Measurements from ENCODE around the gene WDR83.

DNA sequence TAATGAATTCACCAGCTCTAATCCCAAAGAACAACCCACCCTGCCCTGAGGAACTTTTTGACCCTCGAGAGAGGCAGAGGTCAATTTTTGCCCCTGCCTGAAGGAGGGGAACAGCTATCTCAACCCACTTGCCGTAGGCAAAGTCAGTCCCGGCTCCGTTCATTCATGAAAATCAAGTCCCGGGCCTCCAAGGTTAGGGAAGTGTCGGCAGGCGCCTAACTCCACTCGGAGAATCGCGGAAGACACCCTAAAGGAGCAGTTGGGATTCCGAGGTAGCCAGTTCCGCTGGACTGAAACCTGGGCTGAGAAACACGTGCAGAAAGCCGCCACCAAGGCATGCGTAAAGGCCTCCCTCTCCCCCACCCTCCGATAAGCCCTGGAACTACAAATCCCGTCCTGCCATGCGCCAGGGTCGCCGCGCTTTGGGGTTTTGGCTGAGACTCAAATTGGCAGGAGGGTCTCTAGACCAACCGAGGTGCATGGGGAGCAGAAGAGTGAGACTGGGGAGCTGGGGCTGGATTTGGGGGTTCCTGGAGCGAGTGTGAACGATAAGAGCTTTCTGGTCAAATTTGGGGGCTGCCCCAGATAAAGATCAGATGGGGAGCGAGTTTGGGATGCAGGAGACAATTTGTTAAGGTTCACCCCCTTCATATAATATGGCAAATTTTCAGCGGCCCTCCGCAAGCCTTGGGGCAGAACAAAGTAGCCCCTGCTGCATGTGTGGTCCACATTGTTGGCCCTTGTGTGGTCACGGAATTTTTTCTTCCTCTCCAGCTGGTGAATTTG, 57.2 kb downstream of the WDR83 start, which contains the start of gene TNPO2:
- TF ChIP-seq, protein P1, sequence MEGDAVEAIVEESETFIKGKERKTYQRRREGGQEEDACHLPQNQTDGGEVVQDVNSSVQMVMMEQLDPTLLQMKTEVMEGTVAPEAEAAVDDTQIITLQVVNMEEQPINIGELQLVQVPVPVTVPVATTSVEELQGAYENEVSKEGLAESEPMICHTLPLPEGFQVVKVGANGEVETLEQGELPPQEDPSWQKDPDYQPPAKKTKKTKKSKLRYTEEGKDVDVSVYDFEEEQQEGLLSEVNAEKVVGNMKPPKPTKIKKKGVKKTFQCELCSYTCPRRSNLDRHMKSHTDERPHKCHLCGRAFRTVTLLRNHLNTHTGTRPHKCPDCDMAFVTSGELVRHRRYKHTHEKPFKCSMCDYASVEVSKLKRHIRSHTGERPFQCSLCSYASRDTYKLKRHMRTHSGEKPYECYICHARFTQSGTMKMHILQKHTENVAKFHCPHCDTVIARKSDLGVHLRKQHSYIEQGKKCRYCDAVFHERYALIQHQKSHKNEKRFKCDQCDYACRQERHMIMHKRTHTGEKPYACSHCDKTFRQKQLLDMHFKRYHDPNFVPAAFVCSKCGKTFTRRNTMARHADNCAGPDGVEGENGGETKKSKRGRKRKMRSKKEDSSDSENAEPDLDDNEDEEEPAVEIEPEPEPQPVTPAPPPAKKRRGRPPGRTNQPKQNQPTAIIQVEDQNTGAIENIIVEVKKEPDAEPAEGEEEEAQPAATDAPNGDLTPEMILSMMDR (conservative IDR thresholded peaks at IDR 0.05; ENCODE audit: low read depth in 2 of 2), result no peak
- TF ChIP-seq, protein P2, sequence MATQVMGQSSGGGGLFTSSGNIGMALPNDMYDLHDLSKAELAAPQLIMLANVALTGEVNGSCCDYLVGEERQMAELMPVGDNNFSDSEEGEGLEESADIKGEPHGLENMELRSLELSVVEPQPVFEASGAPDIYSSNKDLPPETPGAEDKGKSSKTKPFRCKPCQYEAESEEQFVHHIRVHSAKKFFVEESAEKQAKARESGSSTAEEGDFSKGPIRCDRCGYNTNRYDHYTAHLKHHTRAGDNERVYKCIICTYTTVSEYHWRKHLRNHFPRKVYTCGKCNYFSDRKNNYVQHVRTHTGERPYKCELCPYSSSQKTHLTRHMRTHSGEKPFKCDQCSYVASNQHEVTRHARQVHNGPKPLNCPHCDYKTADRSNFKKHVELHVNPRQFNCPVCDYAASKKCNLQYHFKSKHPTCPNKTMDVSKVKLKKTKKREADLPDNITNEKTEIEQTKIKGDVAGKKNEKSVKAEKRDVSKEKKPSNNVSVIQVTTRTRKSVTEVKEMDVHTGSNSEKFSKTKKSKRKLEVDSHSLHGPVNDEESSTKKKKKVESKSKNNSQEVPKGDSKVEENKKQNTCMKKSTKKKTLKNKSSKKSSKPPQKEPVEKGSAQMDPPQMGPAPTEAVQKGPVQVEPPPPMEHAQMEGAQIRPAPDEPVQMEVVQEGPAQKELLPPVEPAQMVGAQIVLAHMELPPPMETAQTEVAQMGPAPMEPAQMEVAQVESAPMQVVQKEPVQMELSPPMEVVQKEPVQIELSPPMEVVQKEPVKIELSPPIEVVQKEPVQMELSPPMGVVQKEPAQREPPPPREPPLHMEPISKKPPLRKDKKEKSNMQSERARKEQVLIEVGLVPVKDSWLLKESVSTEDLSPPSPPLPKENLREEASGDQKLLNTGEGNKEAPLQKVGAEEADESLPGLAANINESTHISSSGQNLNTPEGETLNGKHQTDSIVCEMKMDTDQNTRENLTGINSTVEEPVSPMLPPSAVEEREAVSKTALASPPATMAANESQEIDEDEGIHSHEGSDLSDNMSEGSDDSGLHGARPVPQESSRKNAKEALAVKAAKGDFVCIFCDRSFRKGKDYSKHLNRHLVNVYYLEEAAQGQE (IDR thresholded peaks at IDR 0.05; ENCODE audit: unreplicated experiment), result no peak
- no peak for TF ChIP-seq EZH2phosphoT487 (IDR thresholded peaks at IDR 0.05; ENCODE audit: unreplicated experiment)
- TF ChIP-seq ZNF331 (CRISPR knock-in tag; IDR thresholded peaks at IDR 0.05; ENCODE audit: low read depth), result no peak
- peak; percentile 87; the same call in 1 of the 2 replicates for TF ChIP-seq POLR2AphosphoS5 (IDR thresholded peaks at IDR 0.05; ENCODE audit: low read depth)
- TF ChIP-seq EZH2 (IDR thresholded peaks at IDR 0.05; ENCODE audit: low read depth, unreplicated experiment), result no peak
- no peak for TF ChIP-seq JUNB (IDR thresholded peaks at IDR 0.05; ENCODE audit: unreplicated experiment)
- TF ChIP-seq CREB1 (CRISPR knock-in tag; IDR thresholded peaks at IDR 0.05; ENCODE audit: low read depth), result 0 out of 2 replicates have a peak, but pooled peaks have one; percentile 23
- no peak for TF ChIP-seq NANOG (IDR thresholded peaks at IDR 0.05; ENCODE audit: borderline replicate concordance)
